Subcutaneous abdominal adipose tissue (tissue), 5 donors: ENCODE data around the gene CACNA2D3.

ENCODE experiments used
- H3K27ac ChIP-seq: one replicate; pipeline ENCODE4 v1.7.0; 2013; ENCODE audit warnings: low read depth, mild to moderate bottlenecking, inconsistent platforms, low read length, moderate library complexity
- H3K27me3 ChIP-seq, 5 donors: one replicate each; pipeline ENCODE4 v1.7.0; 2013; ENCODE audit warnings: low read length in 5 of 5, inconsistent platforms in 1 of 5; ENCODE audit not compliant: control insufficient read depth in 5 of 5, insufficient read depth in 4 of 5
- H3K36me3 ChIP-seq, 5 donors: one replicate each; pipeline ENCODE4 v1.7.0; 2013; ENCODE audit warnings: low read length in 5 of 5; ENCODE audit not compliant: control insufficient read depth in 5 of 5, insufficient read depth in 5 of 5
- H3K4me1 ChIP-seq, 5 donors: one replicate each; pipeline ENCODE4 v1.7.0; 2013; ENCODE audit warnings: low read length in 5 of 5, mild to moderate bottlenecking in 3 of 5, moderate library complexity in 1 of 5; ENCODE audit not compliant: control insufficient read depth in 5 of 5, insufficient read depth in 5 of 5
- H3K4me3 ChIP-seq, 5 donors: one replicate each; pipeline ENCODE4 v1.7.0; 2013; ENCODE audit warnings: low read length in 5 of 5, low read depth in 1 of 5
- H3K9ac ChIP-seq, 5 donors: one replicate each; pipeline ENCODE4 v1.7.0; 2013; ENCODE audit warnings: low read length in 5 of 5, mild to moderate bottlenecking in 4 of 5, moderate library complexity in 3 of 5
- H3K9me3 ChIP-seq, 5 donors: one replicate each; pipeline ENCODE4 v1.7.0; 2013; ENCODE audit warnings: low read length in 5 of 5; ENCODE audit not compliant: control insufficient read depth in 5 of 5
- donor health status: healthy.
- donor health status: healthy.
- donor health status: healthy.
- donor health status: healthy.
- donor health status: healthy.

Gene CACNA2D3

DNA sequence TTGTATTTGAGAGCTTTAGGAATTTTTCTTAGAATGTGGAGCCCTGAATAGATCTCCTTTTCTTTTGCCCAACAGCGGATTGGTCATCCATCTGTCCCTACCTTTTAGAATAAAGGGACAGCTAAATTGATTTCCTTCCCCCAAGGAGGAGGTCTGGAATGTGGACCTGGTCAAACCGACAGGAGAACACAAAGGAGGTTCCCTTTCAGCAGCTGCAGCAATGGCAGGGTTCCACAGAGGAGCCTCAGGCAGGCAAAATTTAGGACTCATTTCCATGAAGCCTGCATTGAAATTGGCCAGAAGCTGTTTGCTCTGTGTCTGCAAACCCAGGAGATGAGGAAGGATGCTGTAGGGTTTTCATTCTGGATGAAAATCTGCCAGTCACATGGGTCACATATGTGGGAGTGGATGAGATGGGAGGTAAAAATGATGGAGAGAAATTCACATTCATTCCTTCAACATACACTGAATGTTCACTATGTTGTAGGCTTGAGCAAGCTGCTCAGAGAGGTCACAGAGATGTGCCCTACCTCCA lies 728.2 kb downstream of the CACNA2D3 start:
- peaks cover 0 to 2% (median 0%) of the 10 kb centered on the region in 5 donors for H3K27me3 ChIP-seq
- H3K36me3 ChIP-seq: no peaks in the 10 kb centered on the region
- no peaks in the 10 kb centered on the region for H3K9me3 ChIP-seq
- peaks cover 0 to 3% (median 2%) of the 10 kb centered on the region in 5 donors for H3K4me1 ChIP-seq
- no peak overlapping the region for H3K9ac ChIP-seq
- H3K27ac ChIP-seq: no peak overlapping the region
- no peak overlapping the region for H3K4me3 ChIP-seq

DNA sequence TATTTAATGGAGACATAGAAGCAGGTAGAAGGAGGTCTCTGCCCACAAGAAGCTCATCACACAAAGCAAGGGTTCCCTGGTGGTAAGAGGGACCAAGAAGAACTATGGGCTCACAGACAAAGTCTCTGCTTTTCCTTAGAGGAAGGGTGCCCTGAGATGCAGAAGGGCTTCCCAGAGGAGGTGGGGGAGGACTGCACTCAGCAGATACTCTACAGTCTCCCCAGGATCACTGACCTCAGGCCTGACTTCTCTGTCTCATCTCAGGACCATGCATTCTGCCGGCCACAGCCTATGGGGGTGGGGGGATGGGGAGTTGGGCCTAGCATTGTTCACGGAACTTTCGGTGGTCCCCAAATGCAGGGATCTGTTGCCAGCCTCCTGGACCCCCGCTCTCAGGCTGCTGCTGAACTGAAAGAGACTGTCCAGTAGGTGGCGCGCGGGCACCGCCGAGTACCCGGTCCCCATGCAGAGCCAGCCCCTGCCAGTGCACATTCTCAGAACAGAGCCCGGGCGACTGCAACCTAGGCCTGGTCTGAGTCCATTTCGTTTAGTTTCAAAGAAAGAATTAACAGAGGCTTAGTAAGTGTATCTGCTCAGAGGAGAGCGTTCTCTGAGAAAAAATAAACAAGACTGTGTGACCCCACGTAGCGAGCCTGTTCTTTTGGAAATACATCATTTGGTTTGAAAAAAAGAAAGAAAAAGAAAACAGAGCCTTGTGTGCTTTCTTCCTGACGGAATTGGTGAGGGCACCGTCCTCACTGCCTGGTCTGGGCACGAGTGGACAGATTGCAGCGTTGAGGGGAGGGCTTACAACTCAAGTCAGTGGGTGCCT lies 731.4 kb downstream of the CACNA2D3 start:
- Histone ChIP-seq H3K4me1 (peaks cover 0 to 3% (median 2%) of the 10 kb centered on the region in 5 donors), H3K27ac (no peak overlapping the region), H3K9me3 (no peaks in the 10 kb centered on the region), H3K27me3 (peaks cover 0 to 2% (median 0%) of the 10 kb centered on the region in 5 donors), H3K4me3 (no peak overlapping the region), H3K36me3 (no peaks in the 10 kb centered on the region), H3K9ac (no peak overlapping the region)

DNA sequence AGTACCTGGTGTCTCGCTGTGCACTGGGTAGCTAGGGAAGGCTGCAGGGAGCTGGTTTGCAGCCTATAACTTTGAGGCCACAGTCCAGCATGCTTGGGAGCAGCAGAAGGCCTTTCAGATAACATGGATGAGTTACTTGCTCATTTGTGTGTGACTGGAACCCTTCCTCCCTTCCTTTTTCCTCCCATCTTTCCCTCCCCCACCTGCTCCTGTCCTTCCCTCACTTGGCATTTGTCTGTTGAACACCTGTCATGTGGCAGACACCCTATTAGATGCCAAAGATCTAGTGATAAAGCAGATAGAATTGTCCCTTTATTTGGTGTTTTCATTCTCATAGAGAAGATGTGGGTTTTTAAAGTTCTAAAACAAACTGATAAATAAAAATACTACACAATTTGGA lies 733.9 kb downstream of the CACNA2D3 start:
- peaks cover 1 to 5% (median 2%) of the 10 kb centered on the region in 5 donors for H3K27me3 ChIP-seq
- H3K36me3 ChIP-seq: no peaks in the 10 kb centered on the region
- no peak overlapping the region for H3K27ac ChIP-seq
- H3K9me3 ChIP-seq: no peaks in the 10 kb centered on the region
- H3K4me3 ChIP-seq: no peak overlapping the region
- H3K4me1 ChIP-seq: peaks cover 0 to 12% (median 7%) of the 10 kb centered on the region in 5 donors
- H3K9ac ChIP-seq: no peak overlapping the region

DNA sequence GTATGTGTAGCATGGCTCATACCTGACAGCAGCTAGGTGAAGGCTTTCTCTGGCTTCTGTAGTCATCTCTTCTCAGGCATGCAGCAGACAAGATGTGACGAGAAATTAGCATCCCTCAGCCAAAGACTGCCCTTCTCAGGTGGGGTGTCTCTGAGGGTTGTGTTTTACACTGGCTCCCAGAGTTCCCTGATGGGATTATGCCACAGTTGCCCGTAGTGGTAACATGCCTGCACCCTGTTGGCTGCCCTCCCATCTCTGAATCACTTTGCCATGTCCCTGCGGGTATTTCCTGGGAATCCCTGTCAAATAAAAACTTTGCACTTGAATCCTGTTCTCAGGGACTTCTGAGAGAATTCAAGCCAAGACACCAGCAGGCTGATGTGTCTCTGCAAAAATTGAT lies 735.0 kb downstream of the CACNA2D3 start:
- Histone ChIP-seq H3K9me3 (no peaks in the 10 kb centered on the region), H3K27ac (no peak overlapping the region), H3K4me3 (no peak overlapping the region), H3K27me3 (peaks cover 2 to 9% (median 6%) of the 10 kb centered on the region in 5 donors), H3K4me1 (peaks cover 0 to 14% (median 10%) of the 10 kb centered on the region in 5 donors), H3K9ac (no peak overlapping the region), H3K36me3 (no peaks in the 10 kb centered on the region)

DNA sequence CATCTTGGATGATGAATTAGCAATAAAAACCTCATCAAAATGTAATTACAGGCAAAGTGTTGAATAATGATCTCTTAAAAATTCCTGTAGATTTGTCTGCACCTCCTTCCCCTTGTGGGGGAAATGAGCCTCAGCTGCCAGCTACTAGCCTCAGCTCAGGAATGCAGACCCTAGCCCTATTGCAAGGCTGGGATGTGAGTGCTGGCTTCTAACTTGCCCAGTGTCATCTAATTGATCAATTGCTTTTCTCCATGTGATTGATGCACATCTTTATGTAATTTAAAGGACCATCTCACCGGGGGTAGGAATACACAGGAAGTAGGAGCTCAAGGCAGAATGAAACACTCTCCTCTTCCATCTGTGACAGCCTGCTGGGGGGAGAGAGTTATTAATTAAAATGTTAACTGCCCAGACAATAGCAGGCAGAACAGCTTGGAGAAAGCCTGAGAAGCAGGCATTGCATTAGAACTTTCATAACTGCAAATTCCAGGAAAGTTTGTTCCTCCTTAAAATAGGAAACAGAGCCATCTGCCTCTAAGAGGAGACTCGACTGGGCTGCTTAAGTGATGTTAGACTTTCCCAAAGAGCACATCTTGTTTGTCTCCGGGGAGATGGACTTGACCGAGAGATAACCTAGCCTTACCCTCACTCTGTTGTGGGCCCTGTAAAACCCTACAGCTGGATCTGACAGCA lies 735.9 kb downstream of the CACNA2D3 start:
- Histone ChIP-seq H3K9me3 (no peaks in the 10 kb centered on the region), H3K36me3 (no peaks in the 10 kb centered on the region), H3K27ac (no peak overlapping the region), H3K9ac (no peak overlapping the region), H3K4me1 (peaks cover 0 to 17% (median 12%) of the 10 kb centered on the region in 5 donors), H3K4me3 (no peak overlapping the region), H3K27me3 (peaks cover 2 to 9% (median 6%) of the 10 kb centered on the region in 5 donors)

DNA sequence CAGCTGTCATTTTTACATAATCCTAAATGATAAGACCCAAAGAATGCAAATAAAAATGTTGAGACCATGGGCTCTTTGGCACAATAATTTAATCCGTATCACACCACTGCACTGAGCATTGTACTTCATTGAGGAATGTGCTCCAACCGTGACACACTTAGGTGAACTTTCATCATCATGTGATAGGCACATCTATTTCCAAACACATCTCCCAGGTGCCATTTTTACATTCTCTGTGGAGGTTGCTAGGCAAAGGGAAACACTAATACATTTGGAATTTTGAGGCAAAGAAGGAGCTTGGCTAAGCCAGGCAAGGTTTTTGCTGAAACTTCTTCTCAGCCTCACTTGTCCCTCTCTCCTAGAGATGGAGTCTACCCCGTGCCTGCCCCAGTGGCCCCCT lies 736.8 kb downstream of the CACNA2D3 start:
- H3K4me3 ChIP-seq: no peak overlapping the region
- peaks cover 5 to 9% (median 7%) of the 10 kb centered on the region in 5 donors for H3K27me3 ChIP-seq
- no peak overlapping the region for H3K27ac ChIP-seq
- no peaks in the 10 kb centered on the region for H3K36me3 ChIP-seq
- no peak overlapping the region for H3K9ac ChIP-seq
- H3K9me3 ChIP-seq: no peaks in the 10 kb centered on the region
- H3K4me1 ChIP-seq: peaks cover 0 to 15% (median 9%) of the 10 kb centered on the region in 5 donors

DNA sequence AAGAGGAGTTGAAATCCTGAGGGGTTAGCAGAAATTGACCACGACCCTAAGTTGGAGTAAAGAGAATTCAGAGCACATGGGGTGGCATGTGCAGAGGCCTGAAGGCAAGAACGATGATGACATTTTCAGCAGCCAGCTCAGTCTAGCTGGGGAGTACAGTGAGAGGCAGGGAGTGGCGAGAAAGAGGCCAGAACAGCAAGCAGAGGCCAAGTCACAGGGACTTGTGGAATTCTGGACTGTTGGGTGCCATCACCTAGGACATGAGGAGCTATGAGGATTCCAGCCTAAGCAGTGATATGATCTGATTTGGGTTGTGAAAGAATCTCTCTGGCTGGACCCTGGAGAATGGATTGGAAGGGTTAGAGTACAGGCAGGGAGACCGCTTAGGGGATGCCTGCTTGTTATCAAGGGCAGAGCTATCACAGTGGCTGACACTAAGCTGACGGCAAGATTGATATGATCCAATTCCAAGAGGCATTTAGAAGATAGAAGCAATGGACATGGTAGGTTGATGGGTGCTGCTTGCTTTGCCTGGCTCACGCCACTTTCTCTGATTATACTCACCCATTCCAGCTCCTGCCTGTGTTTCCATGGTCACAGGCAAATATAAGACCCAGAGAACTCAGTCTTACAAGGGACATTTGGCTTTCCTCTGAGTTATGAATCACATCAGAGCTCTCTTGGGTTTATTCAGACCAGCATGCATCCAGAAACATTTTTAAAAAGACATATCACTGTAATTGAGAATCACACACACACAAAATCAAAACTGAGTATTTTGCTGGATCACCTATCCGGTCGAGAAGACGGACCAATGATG lies 739.1 kb downstream of the CACNA2D3 start:
- Histone ChIP-seq H3K9me3 (no peaks in the 10 kb centered on the region), H3K27ac (peak overlapping the region; percentile 41), H3K4me1 (peaks cover 0 to 15% (median 9%) of the 10 kb centered on the region in 5 donors), H3K9ac (no peak overlapping the region), H3K36me3 (no peaks in the 10 kb centered on the region), H3K27me3 (peaks cover 4 to 12% (median 9%) of the 10 kb centered on the region in 5 donors), H3K4me3 (no peak overlapping the region)

DNA sequence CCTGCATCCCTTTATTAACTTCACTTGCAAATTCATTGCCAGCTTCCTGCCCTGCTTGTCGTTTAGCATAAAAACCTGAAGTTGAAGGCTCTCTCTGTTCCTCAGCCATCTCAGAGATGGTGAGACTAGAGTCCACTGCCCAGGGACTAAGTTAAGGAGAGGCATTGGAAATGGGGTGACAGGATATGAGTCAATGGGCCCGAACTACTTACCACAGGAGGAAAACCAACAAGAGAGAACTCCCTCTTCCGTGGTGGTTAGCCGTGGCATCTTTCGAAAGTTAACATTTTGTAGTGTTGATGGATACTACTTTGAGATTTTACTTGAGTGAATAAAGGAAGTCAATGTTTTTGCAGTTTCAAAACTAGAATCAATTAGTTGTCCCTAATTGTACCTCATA lies 740.2 kb downstream of the CACNA2D3 start:
- Histone ChIP-seq H3K4me1 (peaks cover 0 to 15% (median 9%) of the 10 kb centered on the region in 5 donors), H3K27ac (no peak overlapping the region), H3K9me3 (no peaks in the 10 kb centered on the region), H3K9ac (no peak overlapping the region), H3K4me3 (no peak overlapping the region), H3K27me3 (peaks cover 4 to 12% (median 9%) of the 10 kb centered on the region in 5 donors), H3K36me3 (no peaks in the 10 kb centered on the region)

DNA sequence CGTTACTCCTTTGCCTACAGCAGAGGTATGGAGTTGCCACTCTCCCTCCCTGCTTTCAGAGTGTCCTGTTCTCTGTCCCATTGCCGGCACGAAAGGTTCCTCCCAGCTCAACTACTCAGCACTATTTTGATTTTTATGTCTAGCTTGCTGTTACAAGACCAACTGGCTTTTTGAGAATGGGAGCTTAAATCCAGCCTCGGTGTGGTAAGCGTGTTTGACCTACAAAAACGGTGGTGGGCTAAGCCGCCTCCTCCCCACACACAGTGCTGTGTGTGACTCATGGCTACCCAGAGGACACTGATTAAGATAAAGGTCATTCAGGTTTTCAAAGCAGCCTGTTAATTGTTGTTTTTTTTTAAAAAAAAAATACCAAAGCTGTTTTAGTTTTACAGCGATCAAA lies 741.0 kb downstream of the CACNA2D3 start:
- Histone ChIP-seq H3K36me3 (no peaks in the 10 kb centered on the region), H3K4me1 (peaks cover 0 to 15% (median 9%) of the 10 kb centered on the region in 5 donors), H3K4me3 (no peak overlapping the region), H3K9ac (no peak overlapping the region), H3K27me3 (peaks cover 4 to 12% (median 9%) of the 10 kb centered on the region in 5 donors), H3K9me3 (no peaks in the 10 kb centered on the region), H3K27ac (no peak overlapping the region)
